Stimulated activated CD8-positive, alpha-beta memory T cell treated with anti-CD3 and anti-CD28 coated beads, Interleukin-15, amount 100 ng/mL, for 24 hours (primary cell): ENCODE results near the gene GTF2F2.

Experiments used
- DNase-seq: peaks from one replicate; pipeline ENCODE4 v3.0.0-alpha.2; 2020; ENCODE audit warnings: low read depth

The GTF2F2 gene, protein sequence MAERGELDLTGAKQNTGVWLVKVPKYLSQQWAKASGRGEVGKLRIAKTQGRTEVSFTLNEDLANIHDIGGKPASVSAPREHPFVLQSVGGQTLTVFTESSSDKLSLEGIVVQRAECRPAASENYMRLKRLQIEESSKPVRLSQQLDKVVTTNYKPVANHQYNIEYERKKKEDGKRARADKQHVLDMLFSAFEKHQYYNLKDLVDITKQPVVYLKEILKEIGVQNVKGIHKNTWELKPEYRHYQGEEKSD

GRCh38 chr13:45119991-45120864 lies at the start of gene GTF2F2:
TSS of gene GTF2F2 (plus strand) at chr13:45120510. CDS start at chr13:45120656, 146 bp downstream.
- DNase-seq, result peak; percentile 81

DNA sequence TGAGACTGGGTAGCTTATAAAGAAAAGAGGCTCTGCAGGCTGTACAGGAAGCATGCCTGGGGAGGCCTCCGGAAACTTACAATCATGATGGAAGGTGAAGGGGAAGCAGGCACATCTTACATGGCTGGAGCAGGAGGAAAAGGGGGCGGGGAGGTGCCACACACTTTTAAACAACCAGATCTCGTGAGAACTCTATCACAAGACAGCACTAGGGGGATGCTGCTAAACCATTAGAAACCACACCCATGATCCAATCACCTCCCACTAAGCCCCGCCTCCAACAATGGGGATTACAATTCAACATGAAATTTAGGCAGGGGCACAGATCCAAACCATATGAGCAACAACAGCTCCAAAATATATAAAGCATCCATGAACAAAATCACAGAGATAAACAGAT lies 46.5 kb upstream of the GTF2F2 start:
- no peak for DNase-seq

GRCh38 chr13:45074721-45075120 lies 45.6 kb upstream of the GTF2F2 start:
- DNase-seq, result no peak

DNA sequence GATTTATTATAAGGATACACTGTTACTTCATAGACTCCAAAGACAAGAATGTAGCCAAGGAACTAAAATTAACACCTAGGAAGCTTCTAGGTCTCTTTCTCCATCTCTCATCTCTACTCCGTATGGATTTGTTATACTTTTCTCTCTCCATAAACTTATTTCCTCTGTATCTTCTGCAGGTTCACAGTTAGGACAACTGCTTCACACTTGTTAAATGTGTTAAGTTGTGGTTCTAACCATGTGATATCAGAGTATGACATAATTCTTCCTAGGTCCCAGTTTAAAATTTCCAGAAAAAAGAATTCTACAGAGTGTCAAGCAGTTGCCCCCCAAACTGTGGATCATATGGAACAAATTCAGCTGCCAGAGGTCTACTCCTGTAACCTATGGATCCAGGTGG lies 42.3 kb upstream of the GTF2F2 start:
- DNase-seq, result no peak

DNA sequence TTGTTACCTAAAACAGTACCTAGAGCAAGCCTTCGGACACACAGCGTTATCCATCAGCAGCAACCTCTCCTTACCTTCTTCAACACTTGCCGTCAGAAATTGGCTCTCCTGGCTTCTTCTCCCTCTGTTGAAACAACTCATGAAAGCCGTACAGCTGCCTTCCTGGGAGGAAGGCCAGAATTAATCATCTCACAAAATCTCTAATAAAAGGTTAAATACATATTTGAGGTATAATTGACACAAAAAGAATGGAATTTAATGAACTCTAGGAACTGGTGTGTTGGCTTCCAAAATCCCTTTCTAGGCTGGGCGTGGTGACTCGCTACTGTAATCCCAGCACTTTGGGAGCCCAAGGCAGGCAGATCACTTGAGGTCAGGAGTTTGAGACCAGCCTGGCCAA lies 37.3 kb upstream of the GTF2F2 start:
- DNase-seq, result no peak

GRCh38 chr13:45084515-45084914 lies 35.8 kb upstream of the GTF2F2 start:
- DNase-seq, result no peak

GRCh38 chr13:45086484-45086883 lies 33.8 kb upstream of the GTF2F2 start:
- DNase-seq, result no peak

DNA sequence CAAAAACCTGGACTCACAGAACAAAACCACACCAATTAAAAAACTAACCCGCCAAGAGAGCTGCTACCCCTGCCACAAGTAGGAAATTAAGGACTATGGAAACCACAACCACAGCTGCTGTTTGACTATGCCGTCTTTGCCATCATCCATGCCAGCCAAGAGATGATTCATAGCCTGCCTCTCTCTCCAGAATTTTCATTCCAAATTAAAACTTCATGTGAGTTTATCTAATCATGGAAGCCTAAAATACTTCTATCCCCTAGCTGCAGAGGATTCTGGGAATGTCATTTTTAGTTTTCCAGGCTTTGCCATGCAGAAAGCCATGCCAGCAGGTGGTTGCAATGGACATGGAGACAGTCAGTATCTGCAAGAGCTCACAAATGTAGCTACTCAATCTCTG lies 27.6 kb upstream of the GTF2F2 start:
- DNase-seq, result no peak

GRCh38 chr13:45100573-45101262 lies 19.6 kb upstream of the GTF2F2 start:
- no peak for DNase-seq

DNA sequence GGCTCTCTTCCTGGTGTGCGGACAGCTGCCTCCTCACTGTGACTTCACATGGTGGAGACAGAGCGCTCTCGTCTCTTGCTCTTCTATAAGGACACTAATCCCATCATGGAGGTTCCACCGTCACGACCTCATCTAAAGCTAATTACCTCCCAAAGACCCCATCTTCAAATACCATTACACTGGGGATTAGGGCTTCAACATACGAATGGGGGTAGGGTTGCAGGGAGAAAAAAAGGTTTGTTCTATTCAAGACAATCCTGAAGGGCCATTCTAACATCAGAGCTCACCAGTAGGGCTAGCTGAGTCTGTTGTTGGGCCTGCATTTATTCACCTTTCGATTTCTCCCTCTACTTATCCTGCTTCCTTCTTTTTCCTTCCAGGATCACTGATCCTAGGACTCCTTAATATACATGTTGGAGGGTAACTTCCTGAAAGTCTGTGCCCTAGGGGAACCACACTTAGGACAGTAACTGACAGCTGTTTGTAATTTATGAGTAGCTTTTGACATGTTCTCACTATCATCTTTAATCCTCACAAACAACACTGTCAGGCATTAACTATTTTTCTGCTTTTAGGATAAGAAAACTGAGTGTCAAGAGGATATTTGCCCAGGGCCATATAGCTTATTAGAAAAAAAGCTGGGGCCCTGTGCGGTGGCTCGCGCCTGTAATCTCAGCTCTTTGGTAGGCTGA lies 18.8 kb upstream of the GTF2F2 start:
- DNase-seq, result no peak

- no peak for DNase-seq
Measured at GRCh38 chr13:45102136-45102507, 18.2 kb upstream of the GTF2F2 start.

- no peak for DNase-seq
Measured at GRCh38 chr13:45103449-45103848, 16.9 kb upstream of the GTF2F2 start.

DNA sequence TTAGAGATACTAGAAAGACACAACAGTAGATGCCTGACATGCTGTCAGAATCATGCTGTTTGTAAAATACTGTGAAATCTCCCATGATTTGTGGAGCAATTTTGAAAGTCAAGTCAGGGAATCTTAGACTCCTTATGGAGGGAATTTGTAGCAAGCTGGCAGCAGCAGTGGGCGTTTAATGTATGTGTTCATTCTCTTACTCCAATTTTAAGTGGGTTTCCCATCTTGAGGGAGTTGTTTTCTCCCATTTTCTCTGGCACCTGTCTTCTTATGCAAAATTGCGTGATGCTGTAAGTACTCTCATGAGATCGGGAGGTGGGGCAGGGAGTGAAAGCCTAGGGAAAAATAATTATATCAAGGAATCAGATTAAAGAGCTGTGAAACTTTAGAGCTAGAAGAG lies 16.0 kb upstream of the GTF2F2 start:
- DNase-seq, result no peak

DNA sequence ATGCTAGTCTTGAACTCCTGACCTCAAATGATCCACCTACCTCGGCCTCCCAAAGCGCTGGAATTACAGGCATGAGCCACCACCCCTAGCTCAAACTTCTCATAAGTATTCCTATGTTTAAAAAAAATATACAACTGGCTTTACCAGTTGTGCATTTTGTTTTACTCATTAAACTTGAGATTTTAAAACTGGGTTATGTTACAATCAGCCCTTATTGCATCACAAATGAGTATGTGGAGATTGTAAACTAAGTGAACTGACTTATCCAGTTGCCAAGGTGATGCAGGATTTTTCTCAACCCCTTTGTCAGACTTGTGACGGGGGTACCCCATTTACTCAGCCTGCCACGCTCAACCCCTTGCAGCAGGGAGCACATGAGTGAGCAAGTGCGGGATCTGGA lies 14.4 kb upstream of the GTF2F2 start:
- DNase-seq, result no peak

DNA sequence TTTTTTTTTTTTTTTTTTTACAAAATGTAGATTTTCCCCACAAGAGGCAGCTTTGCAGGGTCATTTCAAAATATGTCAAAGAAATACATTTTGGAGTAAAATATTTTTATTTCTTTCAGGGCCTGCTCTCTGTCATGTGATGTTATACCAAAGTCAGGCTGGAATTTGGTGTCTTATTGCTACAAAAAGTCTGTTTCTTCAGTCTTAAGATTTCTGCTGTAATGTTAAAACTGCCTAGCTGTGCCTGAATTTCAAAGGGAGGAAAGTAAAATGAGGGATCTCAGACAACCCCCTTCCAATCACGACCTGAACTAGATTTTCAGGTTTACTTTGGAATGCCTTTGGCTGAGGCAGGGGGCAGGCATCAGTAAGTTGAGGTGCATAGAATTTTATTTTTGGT lies 12.8 kb upstream of the GTF2F2 start:
- DNase-seq, result no peak

GRCh38 chr13:45108716-45109101 lies 11.6 kb upstream of the GTF2F2 start:
- no peak for DNase-seq

DNA sequence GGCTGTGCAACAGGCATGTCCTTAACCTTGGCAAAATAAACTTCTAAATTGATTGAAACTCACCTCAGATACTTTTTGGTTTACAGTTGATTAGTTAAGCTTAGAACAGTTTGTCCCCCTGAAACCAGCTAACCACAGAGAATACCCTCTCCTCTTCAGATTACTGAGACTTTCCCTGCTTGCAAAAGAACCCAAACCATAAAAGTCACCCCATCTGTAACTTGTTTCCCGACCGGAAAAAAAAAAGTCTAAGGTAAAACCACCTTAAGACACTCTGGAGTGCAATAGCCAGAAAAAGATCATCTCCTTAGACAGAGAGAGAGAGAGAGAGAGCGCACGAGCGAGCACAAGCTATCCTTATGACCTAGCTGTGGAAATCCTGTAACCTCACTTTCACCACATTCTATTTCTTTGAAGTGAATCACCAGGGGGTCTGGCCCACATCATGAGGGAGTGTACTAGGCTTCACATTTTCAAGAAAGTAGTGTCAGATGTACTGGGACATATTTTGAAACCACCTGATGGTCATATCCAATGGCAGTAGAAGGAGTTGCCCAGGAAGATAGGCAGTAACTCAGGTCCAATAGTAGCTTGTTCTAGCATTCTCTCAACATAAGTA lies 11.1 kb upstream of the GTF2F2 start:
- no peak for DNase-seq

DNA sequence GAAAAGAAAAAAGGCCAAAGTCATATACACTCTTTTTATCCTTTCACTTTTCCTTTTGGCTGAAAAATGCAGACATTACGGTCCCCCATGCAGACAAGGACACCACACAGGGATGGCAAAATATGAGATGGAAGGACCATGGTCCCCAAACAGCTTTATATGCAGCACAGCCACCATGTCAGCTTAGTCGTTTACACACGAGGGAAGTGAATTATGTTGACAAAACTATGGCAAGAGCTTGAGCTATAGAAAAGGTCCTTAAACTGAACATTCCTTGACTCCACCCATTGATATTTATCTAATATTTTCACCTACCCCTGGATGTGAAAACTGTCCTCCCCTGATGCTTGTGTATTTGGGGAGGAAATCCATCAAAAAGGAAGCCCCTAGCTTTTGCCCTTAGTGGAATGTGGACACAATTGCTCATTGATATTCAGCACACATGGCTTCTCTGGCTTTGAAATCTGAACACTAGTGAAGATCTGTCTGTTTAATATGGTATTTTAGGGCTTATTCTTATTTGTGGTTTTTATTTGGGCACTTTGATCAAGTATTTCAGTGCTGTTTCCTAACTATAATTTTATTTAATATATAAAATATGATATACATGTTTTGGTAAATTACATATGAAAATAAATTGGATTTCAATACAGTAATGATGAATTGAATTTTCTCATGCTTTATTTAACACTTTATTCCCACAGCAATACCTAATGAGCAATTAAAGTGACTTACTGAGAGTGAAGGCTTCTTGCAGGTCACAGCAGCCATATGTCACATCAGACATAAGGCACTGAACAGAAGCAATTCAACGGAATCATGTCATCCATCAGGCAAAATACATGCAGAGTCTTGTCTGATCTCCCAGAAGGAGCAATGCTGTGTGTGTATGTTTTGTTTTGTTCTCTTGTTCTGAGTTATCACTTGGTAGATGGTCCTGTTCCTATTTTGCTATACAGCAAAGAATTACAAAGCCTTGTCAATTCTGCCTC lies 6.8 kb upstream of the GTF2F2 start:
- DNase-seq, result no peak

DNA sequence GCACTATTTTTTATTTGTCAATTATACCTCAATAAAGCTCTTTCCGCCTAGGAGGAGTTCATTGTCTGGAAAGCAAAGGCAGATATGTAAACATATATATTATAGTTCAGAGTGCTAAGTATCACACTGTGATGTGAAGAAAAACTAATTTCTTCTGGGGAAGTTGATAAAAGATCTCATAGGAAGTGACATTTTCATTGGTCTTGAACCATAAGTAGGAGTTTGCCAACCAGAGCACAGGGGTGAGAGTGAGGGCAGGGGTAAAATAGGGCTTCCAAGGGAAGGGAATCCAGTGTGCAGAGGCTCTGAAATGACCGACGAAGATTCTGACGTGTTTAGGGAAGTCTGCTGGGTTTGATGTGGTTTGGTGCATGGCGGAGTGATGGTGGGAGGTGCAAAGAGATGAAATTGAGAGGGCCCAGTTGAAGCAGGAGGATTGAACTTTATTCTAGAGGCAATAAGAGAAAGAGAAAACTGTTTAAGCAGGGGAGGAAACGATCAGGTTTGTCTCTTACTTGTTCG lies 780 bp upstream of the GTF2F2 start:
- DNase-seq, result no peak
